HG02798 (cell line): ENCODE results near the gene LONRF3.
"Not testable (repeated sequence)": the region's sequence is repeated elsewhere in the genome, so short reads cannot be mapped to it uniquely, and the experiment has no call there.

ENCODE experiments used
- ATAC-seq: cut with Tn5 transposase; IDR thresholded peaks from one replicate; pipeline ENCODE4 v1.9.1; 2021; ENCODE audit warnings: mild to moderate bottlenecking; ENCODE audit not compliant: unreplicated experiment, poor library complexity

Gene LONRF3

GRCh38 chrX:119029656-119030055, 55.2 kb downstream of the LONRF3 start:
- not testable (repeated sequence) for ATAC-seq

DNA sequence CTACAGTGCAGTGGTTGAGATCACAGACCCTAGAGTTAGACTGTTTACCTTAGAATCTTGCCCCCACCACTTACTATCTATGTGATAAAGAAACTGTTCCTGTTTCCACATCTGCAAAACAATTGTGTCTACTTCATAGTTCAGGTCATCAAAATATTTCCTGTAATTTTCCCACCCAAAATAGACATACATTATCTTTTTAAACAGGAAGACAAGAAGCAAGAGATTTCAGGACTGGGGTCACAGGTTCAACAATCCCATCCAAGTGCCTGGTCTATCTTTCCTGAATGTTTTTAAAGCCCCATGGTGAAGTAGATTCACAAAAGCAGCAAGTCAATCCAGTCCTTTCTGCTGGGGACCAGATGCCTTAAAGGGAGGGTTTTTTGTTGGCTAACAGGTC, 56.6 kb downstream of the LONRF3 start:
- no peak for ATAC-seq

DNA sequence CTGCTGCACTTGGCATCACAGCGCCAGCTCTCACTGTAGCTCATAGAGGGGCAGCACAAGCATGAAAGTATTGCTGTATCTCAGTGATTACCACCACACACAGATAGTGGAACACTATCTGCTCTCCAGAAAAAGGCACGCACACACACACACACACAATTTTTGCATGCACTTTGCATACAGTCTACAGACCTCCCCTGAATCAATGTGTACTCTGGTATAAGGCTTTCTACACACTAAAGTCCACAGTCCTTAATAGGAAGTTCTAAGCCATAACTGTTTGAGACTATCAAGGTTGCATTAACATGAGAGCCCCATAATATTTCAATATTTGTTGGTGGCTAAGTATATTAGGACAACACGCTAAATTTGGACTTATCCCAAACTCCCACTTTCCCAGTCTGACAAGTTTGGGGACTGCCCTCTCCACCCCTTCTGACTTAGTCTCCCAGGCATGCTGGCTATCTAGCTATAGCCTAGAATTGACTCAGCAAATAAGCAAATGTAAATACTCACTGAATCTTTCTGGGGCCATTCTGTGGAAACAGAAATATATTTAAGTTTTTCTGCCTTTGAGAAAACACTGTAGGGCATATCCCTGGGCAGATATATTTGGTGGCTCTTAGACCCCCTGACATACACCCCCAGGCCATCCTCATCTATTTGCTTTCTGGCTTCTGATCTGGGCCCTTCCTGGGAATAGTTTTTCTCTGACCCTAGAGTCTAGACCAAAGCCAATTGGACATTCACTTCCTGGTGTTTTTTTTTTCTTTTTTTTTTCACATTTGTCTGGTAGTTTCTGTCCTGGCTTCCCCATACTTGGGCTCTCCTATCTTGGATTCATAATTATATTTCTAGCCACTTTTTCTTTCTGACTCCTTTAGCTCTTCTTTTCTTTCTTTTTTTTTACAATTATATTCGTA, 62.0 kb downstream of the LONRF3 start:
- no peak for ATAC-seq

DNA sequence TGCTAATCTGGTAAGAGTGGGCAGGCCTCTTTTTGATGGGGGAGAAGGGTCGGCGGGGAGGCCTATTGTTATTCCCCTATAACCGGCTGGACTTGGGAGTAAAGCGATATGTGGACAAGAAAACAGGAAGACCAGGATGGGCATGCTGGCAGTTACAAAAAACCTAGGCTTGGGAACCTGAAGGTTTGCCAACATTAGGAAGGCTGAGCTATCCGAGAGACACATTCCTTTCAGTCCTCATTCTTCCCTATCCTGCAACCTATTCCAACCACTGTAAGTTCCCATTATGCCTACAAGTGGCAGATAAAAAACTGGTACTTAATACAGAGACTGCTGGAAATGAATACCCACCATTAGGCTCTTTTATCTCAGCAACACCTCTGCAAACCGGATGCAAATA, 66.0 kb downstream of the LONRF3 start:
- ATAC-seq = no peak

- ATAC-seq = no peak
These were observed 66.8 kb downstream of the LONRF3 start for GRCh38 chrX:119041175-119041574.

DNA sequence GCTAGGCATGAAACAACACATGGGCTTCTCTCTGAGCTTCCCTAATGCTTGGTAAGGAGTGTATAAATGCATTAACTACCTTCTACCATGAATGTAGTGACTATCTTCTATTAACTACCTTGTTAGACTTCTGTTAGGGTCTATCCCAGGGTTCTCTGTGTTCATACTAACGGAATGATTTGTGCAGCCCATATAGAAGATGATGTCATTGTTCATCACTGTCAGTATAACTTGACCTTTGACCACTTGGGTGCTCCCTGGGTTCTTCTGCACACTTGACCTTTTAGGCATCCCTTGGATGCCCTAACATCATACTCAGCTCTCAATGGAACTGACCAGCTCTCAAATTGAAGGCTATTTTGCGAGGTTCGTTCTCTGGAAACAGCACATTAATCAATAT, 67.6 kb downstream of the LONRF3 start:
- ATAC-seq = no peak

DNA sequence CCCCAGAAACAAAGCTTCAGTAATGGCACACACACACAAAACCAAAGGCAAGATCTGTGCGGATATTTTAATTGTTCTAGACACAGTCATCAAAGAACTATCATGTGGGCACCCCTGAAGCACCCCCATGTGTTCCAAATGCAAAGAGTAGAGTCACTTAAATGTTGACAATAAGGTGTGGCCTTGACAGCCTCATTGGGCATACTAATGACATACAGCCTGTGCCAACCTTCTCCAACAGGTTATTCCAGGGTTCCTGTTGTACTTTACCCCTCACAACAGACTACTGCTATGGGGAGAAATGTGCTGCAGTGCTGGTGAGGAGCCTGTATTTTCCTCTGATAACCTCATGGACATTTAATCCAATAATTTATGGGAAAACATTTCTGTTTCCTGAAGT, 68.6 kb downstream of the LONRF3 start:
- ATAC-seq = no peak

GRCh38 chrX:119045884-119046283, 71.5 kb downstream of the LONRF3 start:
- no peak for ATAC-seq

- no peak for ATAC-seq
These were observed 81.3 kb downstream of the LONRF3 start for GRCh38 chrX:119055687-119056086.

GRCh38 chrX:119062750-119063374, 88.4 kb downstream of the LONRF3 start:
- ATAC-seq = no peak

GRCh38 chrX:119063428-119063827, 89.0 kb downstream of the LONRF3 start:
- ATAC-seq = no peak

DNA sequence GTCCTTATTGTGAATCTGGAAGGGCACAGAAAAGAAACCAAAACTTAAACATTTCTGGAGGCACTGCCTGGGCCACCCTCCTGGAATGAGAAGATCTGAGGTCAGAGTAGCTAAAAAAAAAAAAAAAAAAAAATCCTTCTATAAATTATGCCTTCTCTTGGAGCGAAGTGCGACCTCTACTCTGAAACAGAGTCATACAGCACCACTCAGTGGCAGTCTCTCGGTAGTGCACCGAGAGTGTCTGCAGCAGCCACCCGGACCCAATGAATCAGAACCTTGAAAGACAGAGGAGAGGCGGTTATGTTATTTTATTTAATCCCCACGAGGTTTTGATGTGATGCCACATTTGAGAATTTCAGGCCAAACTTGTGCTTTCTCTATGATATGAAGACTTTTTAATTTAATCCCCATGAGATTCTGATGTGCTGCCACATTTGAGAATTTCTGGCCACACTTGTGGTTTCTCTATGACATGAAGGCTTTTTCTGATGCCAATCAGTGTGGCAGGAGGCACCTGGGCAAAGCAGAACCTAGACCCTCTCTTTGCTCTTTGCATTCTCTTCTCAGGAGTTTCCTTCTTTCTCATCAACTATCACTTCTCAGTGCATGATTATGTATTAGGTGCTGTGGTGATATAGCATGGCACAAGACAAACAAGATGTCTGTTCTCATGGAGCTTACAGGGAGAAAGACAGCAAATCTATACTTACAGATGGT, 92.8 kb downstream of the LONRF3 start:
- ATAC-seq = no peak
